ENCODE data around the gene ACAT2.

DNA sequence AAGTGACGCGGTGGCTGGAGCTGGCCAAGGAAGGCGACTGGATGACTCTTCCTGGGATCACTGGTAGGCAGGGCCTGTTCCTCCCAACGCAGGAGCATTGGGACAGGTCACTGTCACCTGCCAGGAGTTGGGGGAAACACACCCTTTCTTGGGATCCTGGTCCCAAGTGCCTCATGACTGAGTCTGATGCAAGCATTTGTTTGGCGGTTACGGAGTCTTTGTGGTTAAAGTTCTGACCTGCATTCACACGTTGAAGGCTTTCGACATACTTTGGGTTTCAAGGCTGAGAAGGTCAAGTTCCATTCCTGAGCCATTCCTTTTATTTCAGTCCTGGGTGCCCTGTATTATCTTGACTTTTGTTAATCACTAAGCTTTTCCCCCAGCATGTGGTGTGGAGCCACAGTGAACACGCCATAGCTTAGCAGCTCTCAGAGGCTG lies 44.2 kb downstream of the ACAT2 start:
- TF ChIP-seq POLR2AphosphoS5 (IDR thresholded peaks at IDR 0.05; ENCODE audit: insufficient read depth in 1 of 2, low read depth in 1 of 2): no peak
- TF ChIP-seq, protein P1, sequence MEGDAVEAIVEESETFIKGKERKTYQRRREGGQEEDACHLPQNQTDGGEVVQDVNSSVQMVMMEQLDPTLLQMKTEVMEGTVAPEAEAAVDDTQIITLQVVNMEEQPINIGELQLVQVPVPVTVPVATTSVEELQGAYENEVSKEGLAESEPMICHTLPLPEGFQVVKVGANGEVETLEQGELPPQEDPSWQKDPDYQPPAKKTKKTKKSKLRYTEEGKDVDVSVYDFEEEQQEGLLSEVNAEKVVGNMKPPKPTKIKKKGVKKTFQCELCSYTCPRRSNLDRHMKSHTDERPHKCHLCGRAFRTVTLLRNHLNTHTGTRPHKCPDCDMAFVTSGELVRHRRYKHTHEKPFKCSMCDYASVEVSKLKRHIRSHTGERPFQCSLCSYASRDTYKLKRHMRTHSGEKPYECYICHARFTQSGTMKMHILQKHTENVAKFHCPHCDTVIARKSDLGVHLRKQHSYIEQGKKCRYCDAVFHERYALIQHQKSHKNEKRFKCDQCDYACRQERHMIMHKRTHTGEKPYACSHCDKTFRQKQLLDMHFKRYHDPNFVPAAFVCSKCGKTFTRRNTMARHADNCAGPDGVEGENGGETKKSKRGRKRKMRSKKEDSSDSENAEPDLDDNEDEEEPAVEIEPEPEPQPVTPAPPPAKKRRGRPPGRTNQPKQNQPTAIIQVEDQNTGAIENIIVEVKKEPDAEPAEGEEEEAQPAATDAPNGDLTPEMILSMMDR (IDR thresholded peaks at IDR 0.05): no peak
- no peak for TF ChIP-seq POLR2A (IDR thresholded peaks at IDR 0.05)

All from vagina (tissue), 2 donors.